Measurements from ENCODE around the gene RBM18.

- TF ChIP-seq, protein P1, sequence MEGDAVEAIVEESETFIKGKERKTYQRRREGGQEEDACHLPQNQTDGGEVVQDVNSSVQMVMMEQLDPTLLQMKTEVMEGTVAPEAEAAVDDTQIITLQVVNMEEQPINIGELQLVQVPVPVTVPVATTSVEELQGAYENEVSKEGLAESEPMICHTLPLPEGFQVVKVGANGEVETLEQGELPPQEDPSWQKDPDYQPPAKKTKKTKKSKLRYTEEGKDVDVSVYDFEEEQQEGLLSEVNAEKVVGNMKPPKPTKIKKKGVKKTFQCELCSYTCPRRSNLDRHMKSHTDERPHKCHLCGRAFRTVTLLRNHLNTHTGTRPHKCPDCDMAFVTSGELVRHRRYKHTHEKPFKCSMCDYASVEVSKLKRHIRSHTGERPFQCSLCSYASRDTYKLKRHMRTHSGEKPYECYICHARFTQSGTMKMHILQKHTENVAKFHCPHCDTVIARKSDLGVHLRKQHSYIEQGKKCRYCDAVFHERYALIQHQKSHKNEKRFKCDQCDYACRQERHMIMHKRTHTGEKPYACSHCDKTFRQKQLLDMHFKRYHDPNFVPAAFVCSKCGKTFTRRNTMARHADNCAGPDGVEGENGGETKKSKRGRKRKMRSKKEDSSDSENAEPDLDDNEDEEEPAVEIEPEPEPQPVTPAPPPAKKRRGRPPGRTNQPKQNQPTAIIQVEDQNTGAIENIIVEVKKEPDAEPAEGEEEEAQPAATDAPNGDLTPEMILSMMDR (IDR thresholded peaks at IDR 0.05), result no peak
- TF ChIP-seq POLR2A (IDR thresholded peaks at IDR 0.05), result no peak
- no peak for TF ChIP-seq EP300 (IDR thresholded peaks at IDR 0.05; ENCODE audit: low read depth)
- TF ChIP-seq POLR2AphosphoS5 (IDR thresholded peaks at IDR 0.05), result no peak
These were observed 68.8 kb downstream of the RBM18 start for GRCh38 chr9:122195875-122196274.
